GM19238 (cell line): ENCODE measurements around the gene GREB1L.

ENCODE experiments used
- DNase-seq: peaks from one replicate; pipeline ENCODE4 v3.0.0; 2011; ENCODE audit warnings: low spot score; ENCODE audit not compliant: insufficient read length

GREB1L gene

GRCh38 chr18:21448299-21448698 lies 206.3 kb downstream of the GREB1L start:
- DNase-seq = no peak

DNA sequence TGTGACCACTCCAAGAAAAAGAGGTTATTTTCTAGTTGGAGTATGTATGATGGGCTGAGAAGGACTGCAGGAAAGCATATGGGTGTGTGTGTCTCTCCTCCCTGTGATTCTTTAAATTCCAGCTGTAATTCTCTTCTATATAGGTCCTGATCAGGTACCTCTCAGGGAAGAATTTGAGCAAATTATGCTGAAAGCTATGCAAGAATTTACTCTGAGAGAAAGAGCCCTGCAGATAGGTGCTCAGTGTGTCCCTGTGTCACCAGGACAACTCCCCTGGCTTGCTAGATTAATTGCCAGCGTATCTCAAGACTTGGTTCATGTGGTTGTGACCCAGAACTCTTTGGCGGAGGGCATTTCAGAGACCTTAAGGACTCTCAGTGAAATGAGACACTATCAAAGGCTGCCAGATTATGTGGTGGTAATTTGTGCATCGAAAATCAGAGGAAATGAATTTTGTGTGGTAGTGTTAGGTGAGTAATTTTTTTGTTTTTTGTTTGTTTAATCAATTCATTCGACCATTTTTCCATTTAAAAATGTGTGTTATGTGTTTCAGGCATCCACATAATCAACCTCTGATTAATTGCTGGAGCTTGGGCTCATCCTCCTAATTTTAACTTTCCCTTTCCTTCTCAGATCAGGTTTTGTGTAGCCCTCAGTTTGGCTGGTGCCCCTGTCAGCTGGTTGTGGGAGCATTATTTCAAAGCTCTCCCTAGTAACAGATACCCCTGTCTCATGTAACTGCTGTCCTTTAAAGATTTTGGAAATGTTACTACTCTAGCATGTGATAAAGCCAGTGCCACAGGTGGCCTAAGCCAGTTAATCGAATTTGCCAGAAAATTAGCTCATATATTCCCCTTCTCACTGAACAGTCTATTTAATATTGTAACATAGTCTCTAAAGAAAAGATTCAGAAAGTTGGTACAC lies 207.6 kb downstream of the GREB1L start:
- no peak for DNase-seq

DNA sequence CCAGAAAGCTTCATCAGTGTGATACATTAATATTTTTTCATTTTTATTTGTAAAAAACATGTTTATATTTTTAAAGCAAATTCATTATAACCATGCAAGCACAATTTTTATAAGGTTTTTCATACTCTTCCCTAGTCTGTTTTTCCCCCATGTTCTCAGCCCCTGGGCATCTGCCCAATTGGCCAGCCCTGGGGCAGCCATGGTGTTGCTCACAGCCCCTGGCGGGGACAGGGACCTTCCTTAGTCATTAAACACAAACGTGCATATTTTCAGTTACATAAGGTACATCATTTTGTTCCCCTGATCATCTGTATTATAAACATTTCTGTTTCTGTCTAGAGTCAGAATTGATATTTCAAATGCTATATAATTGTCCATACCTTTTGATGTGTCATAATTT lies 208.5 kb downstream of the GREB1L start:
- DNase-seq = no peak

- DNase-seq = no peak
These were observed 208.9 kb downstream of the GREB1L start for GRCh38 chr18:21450913-21451312.

DNA sequence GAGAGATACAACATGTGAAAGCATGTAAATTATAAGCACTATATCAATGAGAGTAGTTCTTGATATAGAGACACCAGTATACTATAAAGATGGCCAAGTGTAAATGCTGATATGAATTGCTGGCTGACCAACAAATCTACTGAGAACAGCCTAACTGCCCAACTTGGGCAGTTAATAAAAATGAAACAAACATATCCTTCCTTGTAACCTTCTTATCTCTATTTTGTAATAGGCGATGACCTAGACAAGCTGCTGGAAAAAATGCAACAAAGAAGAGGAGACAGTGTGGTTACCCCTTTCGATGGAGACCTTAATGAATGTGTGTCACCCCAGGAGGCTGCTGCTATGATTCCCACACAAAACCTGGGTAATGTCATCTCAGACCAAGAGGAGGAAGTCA lies 209.8 kb downstream of the GREB1L start:
- no peak for DNase-seq

DNA sequence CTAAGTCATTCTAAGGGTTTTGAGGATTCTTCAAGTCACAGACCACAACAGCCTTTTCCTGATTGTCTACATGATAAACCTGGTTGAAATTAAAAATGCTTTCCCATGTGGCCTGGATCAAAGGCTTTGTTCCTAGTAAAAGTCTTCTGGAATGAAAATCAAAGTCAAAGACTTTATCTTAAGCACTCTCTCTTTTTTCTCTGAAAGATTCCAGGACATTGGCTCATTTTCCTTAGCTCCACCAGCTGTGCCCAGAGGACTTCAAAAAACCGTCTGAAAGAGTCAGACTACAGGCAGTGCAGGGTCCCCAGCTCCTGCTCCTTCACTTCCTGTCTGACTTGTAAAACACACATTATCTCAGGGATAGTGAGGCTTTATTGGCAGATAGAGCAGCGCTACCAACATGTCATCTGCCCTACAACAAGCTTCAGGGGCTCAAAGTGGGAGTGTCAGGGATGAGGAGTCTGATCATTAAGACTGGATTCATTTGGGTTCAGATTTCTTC lies 210.3 kb downstream of the GREB1L start:
- no peak for DNase-seq

DNA sequence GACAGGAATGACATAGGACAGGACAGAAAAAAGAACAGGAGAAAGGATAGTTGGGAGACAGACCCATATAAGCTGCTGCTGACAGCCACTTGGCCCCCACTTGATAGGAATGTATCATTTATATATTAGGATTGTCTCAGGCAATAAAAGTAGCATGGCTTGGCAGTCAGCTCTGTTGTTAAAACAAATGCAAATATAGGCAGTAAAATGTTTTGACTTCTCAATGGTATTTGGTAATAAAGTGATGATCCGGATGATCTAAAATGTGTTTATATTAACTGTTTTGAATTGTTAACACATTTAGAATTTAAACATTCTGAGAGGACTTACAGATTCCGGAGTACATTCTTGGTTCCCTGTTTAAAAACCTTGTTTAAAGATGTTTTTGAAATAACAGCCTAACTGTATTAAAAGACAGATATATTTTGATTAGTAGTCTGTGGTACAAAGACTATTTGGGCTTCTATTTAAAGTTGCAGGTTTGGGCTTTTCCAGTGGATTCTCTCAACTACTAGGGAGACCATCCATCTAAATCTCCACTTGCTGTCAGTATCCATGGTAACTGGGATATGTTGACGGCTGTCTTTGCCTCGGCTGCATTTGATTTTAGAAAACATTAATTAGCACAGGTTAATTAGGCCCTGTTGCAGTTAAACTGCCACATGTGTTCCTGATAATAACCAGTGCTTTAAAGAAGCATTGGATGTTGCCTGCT lies 210.9 kb downstream of the GREB1L start:
- DNase-seq = no peak

GRCh38 chr18:21453511-21453901 lies 211.5 kb downstream of the GREB1L start:
- DNase-seq = no peak

DNA sequence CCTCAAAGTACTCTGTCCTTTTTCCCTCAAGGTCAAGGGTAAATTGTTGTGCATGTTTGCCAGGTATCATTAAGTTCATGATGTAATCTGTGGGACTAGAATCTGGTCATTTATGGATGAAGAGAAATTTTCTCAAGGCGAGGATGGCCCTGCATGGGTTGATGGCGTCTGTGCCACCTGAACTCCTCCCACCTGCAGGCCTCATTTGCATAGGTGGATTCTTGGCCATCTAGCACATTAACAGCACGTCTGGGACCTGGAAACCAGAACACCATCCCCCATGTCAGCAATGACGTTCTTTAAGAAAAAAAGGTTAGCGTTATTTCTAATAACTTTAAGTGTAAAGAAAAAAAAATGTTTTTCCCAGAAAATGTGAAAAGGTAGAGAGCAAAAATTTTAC lies 212.7 kb downstream of the GREB1L start:
- no peak for DNase-seq

DNA sequence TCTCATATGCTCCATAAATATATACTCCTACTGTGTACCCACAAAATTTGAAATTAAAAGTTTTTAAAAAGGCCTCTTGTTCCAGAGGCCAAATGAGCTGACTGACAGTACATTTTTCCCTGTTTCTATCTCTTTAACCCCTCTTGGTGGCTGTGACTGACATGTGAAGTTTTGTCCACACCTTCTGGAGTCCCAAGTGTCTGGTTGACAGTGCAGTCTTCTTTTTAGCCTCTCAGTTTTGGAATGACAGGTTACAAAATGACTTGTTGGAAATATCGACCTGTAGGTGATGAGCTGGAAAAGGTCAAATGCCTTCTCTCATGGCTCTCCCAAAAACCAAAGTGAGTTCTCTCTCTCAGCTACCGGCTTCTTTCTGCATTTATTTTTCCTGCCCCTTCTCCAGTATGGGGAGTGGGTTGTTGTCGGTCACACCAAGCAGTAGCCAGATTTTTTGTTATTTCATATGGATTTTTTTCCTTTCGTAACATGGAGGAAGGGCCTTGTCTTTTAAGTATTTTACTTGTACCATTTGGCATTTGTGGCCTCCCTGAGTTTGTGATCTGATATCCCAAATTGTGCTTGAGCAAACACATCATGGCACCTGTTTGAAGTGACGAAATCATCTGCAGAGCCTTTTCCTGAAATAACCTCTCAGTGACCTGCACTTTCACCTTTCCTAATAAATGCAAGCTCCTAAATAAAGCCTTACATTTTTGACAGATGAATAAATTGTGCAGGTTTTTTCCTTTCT lies 214.6 kb downstream of the GREB1L start:
- DNase-seq = no peak

GRCh38 chr18:21457179-21457535 lies 215.1 kb downstream of the GREB1L start:
- DNase-seq = no peak

DNA sequence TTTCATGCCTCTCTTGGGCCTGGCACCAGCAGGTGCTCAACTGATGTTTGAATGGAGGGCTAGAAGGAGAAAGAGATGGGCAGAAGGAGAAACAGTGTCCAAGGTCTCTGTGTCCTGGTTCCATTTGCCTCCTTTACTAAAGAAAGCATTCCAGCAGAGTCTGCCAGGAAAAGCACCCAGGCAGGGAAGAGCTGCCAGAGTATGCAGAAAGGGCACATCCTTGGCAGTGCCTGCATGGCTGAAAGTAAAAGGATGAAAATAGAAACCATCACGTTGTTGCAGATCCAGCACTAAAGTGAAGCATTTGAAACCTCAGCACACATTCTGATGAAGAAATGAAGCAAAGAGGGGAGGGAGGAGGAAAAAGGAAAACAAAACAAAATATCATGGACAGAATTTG lies 216.3 kb downstream of the GREB1L start:
- DNase-seq = no peak

- no peak for DNase-seq
These were observed 216.8 kb downstream of the GREB1L start for GRCh38 chr18:21458788-21459187.

- DNase-seq = no peak
These were observed 217.8 kb downstream of the GREB1L start for GRCh38 chr18:21459706-21460286.

DNA sequence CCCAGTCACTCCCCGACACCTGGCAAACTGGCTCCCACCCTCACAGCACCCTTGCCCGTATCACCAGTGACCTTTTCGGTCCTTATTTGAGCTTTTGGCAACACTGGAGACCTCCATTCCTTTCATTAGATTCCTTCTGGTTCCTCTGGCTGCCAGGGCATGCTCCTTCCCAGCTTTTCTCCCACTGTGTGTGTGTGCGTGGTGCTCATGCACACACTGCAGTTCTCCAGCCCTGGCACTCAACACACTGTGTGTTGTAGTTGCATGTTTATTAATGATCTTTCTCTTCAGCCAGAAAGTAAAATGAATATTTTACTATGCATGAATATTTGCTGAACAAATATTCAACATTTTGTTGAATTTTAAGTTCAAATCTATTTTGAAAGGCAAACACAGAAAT lies 219.4 kb downstream of the GREB1L start:
- DNase-seq = no peak

- no peak for DNase-seq
These were observed 221.7 kb downstream of the GREB1L start for GRCh38 chr18:21463718-21464117.

GRCh38 chr18:21468514-21469164 lies 226.6 kb downstream of the GREB1L start:
- no peak for DNase-seq

DNA sequence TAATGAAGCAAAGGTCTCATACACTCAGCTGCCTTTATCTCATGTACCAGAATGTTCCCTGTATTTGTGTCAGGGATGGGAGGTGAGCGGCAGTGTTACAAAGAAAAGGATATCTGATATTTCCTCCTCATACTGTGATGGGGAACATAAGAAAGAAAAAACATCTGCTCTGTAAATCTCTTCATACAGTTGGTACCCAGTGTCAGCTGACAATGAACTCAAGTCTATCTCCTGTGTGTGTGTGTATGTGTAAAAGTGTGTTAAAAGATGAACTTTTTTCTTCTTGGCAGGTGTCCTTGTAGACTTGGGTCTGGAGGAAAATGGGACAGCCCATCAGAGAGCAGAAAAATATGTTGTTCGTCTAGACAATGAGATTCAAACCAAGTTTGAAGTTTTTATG lies 230.7 kb downstream of the GREB1L start:
- no peak for DNase-seq

- DNase-seq = no peak
These were observed 232.6 kb downstream of the GREB1L start for GRCh38 chr18:21474621-21475020.

GRCh38 chr18:21479721-21480120 lies 237.7 kb downstream of the GREB1L start:
- DNase-seq = no peak

DNA sequence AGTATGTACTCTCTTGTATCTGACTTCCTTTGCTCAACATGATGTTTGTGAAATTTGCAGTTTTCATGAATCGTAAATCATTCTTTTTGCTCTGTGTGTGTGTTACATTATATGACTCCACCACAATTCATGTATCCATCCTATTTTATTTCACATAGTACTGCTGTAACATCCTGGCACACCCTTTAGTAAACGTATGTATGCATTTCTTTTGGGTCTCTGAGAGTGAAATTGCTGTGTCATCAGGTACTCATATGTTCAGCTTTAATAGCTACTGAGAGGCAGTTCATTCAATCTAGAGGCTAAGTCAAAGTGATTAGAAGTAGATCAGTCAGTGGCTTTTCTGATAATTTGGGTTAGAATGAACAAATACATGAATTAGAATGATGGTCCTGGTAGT lies 239.7 kb downstream of the GREB1L start:
- DNase-seq = no peak
